ENCODE measurements around the gene MRPL51. TPM values are rescaled to one million over a fixed set of nuclear protein-coding genes. Genes with fewer than 3 reads are reported as not detected.

MRPL51 gene
- polyA plus RNA-seq, 1 donor (not counting 4 experiments of a cell fraction or from before 2014, with no cell fraction given), result 184 TPM

DNA sequence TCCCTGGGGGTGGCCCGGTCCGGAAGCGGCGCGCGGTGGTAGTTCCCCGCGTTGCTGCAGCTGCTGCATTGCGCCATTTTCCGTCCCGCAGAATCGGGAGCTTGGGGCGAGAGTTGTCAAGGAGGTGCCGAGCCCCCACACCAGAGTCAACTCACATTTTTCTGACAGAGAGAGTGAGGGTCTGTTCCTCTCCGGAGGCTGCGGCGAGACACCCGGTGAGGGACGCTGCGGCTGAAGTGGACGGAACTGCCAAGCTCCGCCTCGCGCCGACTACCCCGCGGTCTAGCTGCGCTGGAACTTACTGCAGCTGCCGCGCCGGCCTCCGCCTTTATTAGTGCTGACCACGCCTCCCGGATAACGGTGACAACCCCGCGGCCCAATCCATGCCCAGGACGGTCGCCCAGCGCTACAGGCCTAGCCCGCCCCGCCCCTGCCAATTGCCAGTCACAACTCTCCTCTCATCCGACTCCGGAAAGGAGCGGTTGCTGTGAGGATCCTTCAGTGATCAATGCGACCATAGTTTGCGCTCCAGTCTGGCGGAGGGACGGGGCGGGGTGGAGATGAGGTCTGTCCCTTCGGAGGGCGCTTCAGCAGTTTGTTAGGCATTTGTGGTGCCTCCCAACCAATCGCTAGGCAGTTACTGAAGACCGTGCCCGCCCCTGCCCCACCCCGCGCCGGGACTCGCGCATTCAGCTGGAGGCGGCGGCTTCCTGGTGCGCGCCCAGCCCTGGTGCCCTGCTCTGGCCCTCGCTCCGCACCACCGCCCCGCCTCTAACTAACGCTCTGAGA lies 22.5 kb downstream of the MRPL51 start, which contains the start of gene VAMP1:
Gene VAMP1 (minus strand): TSS at position 303 of the 789 bp plus-strand sequence. CDS start 146 bp downstream, at position 157.
- Histone ChIP-seq H3K27ac (ENCODE audit: control insufficient read depth, insufficient read depth, low read length) (peak within 1 kb of the TSS; percentile 87), H3K9ac (ENCODE audit: control insufficient read depth, extremely low read depth, insufficient read depth, low read length) (peak within 1 kb of the TSS; percentile 84), H3K4me1 (ENCODE audit: control insufficient read depth, extremely low read depth, insufficient read depth, low read length) (peaks cover 22% of the 10 kb centered on the region), H3K79me2 (ENCODE audit: control insufficient read depth, insufficient read depth, low read length) (peaks cover 3% of the 10 kb centered on the region), H3K9me3 (ENCODE audit: control insufficient read depth, low read depth, low read length) (no peaks in the 10 kb centered on the region), H3K4me3 (ENCODE audit: control insufficient read depth in 2 of 3, extremely low read depth in 1 of 3, insufficient read depth in 2 of 3, low read depth in 1 of 3, low read length in 3 of 3) (peak within 1 kb of the TSS; percentile 64 to 83 (median 82)), H3K36me3 (ENCODE audit: control insufficient read depth in 2 of 2, extremely low read depth in 1 of 2, insufficient read depth in 2 of 2, low read length in 2 of 2) (peaks cover 0 to 1% of the 10 kb centered on the region in 2 experiments), H4K20me1 (ENCODE audit: control insufficient read depth, extremely low read depth, insufficient read depth, low read length) (no peaks in the 10 kb centered on the region), H2AFZ (ENCODE audit: control insufficient read depth, low read length) (peak within 1 kb of the TSS; percentile 99), H3K4me2 (ENCODE audit: control insufficient read depth, extremely low read depth, insufficient read depth, low read depth, low read length) (peak within 1 kb of the TSS; percentile 91), H3K27me3 (ENCODE audit: control insufficient read depth, extremely low read depth, insufficient read depth, low read length) (no peaks in the 10 kb centered on the region), H3K9me1 (ENCODE audit: control insufficient read depth, extremely low read depth, insufficient read depth, low read length) (no peaks in the 10 kb centered on the region)
- TF ChIP-seq EZH2 (IDR thresholded peaks at IDR 0.05; ENCODE audit: low read length), result no peak
- TF ChIP-seq, protein P1, sequence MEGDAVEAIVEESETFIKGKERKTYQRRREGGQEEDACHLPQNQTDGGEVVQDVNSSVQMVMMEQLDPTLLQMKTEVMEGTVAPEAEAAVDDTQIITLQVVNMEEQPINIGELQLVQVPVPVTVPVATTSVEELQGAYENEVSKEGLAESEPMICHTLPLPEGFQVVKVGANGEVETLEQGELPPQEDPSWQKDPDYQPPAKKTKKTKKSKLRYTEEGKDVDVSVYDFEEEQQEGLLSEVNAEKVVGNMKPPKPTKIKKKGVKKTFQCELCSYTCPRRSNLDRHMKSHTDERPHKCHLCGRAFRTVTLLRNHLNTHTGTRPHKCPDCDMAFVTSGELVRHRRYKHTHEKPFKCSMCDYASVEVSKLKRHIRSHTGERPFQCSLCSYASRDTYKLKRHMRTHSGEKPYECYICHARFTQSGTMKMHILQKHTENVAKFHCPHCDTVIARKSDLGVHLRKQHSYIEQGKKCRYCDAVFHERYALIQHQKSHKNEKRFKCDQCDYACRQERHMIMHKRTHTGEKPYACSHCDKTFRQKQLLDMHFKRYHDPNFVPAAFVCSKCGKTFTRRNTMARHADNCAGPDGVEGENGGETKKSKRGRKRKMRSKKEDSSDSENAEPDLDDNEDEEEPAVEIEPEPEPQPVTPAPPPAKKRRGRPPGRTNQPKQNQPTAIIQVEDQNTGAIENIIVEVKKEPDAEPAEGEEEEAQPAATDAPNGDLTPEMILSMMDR (optimal IDR thresholded peaks at IDR 0.05 in 1 of 3, IDR thresholded peaks at IDR 0.05 in 1 of 3, conservative IDR thresholded peaks at IDR 0.05 in 1 of 3; ENCODE audit: extremely low read depth in 1 of 3, insufficient read depth in 2 of 3, low read length in 3 of 3), result no peak
- FAIRE-seq, result no peak
- dilution Hi-C loops (cut with MboI; ENCODE audit: extremely low pct_ligation_motif_present, low sequenced_read_pairs), result no loop called here
- DNase-seq (ENCODE audit: low read depth, low spot score), result no peak

DNA sequence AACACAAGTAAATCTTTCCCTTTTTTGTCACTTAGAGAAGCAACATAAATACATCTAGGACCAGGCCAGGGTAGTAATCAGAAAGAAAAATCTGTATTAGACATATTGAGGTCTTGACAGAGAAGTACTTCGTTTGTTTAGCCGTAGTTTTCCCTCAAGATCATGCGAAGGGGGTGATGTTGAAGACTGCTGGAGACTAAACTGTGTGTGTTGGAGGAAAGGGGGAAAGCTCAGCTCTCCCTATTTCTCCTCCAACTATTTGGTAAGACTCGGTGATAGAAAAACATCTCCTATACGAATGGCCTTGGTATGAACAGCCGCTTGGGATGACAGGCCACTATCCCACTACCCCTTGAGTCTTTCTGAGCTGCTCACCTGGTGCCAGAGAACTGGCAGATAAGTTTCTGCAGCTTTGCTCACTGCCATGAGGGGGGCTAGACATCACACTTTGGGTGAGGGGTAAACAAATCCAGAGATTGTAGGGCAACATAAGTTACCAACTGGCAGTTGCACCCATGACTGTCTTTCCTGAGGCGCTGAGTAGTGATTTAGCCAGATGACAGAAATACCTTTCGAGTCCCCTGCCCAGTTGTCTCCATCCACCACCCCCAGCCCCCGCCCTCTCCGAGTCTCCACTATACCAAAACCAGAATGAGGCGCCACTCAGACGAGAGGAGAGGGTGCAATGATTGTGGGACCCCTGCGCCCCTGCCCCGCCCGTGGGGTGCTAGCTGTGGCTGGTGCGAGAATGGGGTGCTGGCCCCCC lies 23.3 kb downstream of the MRPL51 start:
- no peaks in the 10 kb centered on the region for H3K9me3 ChIP-seq (ENCODE audit: control insufficient read depth, low read depth, low read length)
- no peaks in the 10 kb centered on the region for H3K27me3 ChIP-seq (ENCODE audit: control insufficient read depth, extremely low read depth, insufficient read depth, low read length)
- peaks cover 1 to 2% of the 10 kb centered on the region in 2 experiments for H3K36me3 ChIP-seq (ENCODE audit: control insufficient read depth in 2 of 2, extremely low read depth in 1 of 2, insufficient read depth in 2 of 2, low read length in 2 of 2)
- peak overlapping the region; percentile 87 for H3K27ac ChIP-seq (ENCODE audit: control insufficient read depth, insufficient read depth, low read length)
- no peaks in the 10 kb centered on the region for H4K20me1 ChIP-seq (ENCODE audit: control insufficient read depth, extremely low read depth, insufficient read depth, low read length)
- peaks cover 22% of the 10 kb centered on the region for H3K4me1 ChIP-seq (ENCODE audit: control insufficient read depth, extremely low read depth, insufficient read depth, low read length)
- FAIRE-seq (no peak), DNase-seq (ENCODE audit: low read depth, low spot score) (no peak)
- no peak for TF ChIP-seq EZH2 (IDR thresholded peaks at IDR 0.05; ENCODE audit: low read length)
- TF ChIP-seq, protein P1 (optimal IDR thresholded peaks at IDR 0.05 in 1 of 3, IDR thresholded peaks at IDR 0.05 in 1 of 3, conservative IDR thresholded peaks at IDR 0.05 in 1 of 3; ENCODE audit: extremely low read depth in 1 of 3, insufficient read depth in 2 of 3, low read length in 3 of 3), result no peak
- peak overlapping the region; percentile 64 to 83 (median 82) for H3K4me3 ChIP-seq (ENCODE audit: control insufficient read depth in 2 of 3, extremely low read depth in 1 of 3, insufficient read depth in 2 of 3, low read depth in 1 of 3, low read length in 3 of 3)
- H3K9ac ChIP-seq (ENCODE audit: control insufficient read depth, extremely low read depth, insufficient read depth, low read length), result peak overlapping the region; percentile 84
- no peaks in the 10 kb centered on the region for H3K9me1 ChIP-seq (ENCODE audit: control insufficient read depth, extremely low read depth, insufficient read depth, low read length)
- dilution Hi-C loops (cut with MboI; ENCODE audit: extremely low pct_ligation_motif_present, low sequenced_read_pairs), result no loop called here
- peaks cover 3% of the 10 kb centered on the region for H3K79me2 ChIP-seq (ENCODE audit: control insufficient read depth, insufficient read depth, low read length)
- peak overlapping the region; percentile 99 for H2AFZ ChIP-seq (ENCODE audit: control insufficient read depth, low read length)
- H3K4me2 ChIP-seq (ENCODE audit: control insufficient read depth, extremely low read depth, insufficient read depth, low read depth, low read length), result peak overlapping the region; percentile 91

All from keratinocyte (primary cell).